ENCODE data around the gene MYLK3.

DNA sequence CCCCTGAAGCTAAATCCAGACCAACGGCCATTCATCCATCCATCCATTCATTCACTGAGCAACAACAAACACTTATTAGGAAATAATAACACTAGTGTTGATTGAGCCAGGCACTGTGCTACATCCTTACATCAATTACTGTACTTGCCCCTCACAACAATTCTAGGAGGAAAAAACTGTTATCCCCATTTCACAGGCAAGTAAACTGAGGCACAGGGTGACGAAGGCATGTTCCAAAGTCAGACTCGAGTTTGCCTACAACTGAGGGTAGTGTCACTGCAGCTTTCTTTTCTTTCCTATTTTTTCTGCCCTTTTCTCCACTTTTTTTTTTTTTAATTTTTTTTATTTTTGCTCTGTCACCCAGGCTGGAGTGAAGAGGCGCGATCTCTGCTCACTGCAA is 11.2 kb upstream of the MYLK3 start:
- TF ChIP-seq, protein P1, sequence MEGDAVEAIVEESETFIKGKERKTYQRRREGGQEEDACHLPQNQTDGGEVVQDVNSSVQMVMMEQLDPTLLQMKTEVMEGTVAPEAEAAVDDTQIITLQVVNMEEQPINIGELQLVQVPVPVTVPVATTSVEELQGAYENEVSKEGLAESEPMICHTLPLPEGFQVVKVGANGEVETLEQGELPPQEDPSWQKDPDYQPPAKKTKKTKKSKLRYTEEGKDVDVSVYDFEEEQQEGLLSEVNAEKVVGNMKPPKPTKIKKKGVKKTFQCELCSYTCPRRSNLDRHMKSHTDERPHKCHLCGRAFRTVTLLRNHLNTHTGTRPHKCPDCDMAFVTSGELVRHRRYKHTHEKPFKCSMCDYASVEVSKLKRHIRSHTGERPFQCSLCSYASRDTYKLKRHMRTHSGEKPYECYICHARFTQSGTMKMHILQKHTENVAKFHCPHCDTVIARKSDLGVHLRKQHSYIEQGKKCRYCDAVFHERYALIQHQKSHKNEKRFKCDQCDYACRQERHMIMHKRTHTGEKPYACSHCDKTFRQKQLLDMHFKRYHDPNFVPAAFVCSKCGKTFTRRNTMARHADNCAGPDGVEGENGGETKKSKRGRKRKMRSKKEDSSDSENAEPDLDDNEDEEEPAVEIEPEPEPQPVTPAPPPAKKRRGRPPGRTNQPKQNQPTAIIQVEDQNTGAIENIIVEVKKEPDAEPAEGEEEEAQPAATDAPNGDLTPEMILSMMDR (IDR thresholded peaks at IDR 0.05), result no peak
- TF ChIP-seq POLR2A (IDR thresholded peaks at IDR 0.05), result no peak

All from lower leg skin (tissue), 3 donors.